GM23338 (cell line): ENCODE measurements around the gene DOLK. TPM values are rescaled to one million over a fixed set of nuclear protein-coding genes. Genes with fewer than 3 reads are reported as not detected.

ENCODE experiments used
- ATAC-seq: fragments of 200-7000 bp; cut with Tn5 transposase; 3 replicates; pipeline ENCODE4 v1.9.1; 2020
- DNase-seq: peaks from one replicate; pipeline ENCODE4 v3.0.0-alpha.2; 2015; ENCODE audit warnings: low spot score
- H2AFZ ChIP-seq: fragments of 200-600 bp; sonication (generic); 2 replicates; pipeline ENCODE4 v1.8.0; 2016; ENCODE audit warnings: antibody characterized with exemption, mild to moderate bottlenecking, moderate library complexity
- H3F3A ChIP-seq: fragments of 200-600 bp; sonication (generic); replicated peaks from 2 replicates; pipeline ENCODE4 v1.8.0; 2017; ENCODE audit warnings: antibody characterized with exemption, mixed run types, low read depth
- H3K27ac ChIP-seq: fragments of 200-600 bp; sonication (generic); 2 replicates; pipeline ENCODE4 v1.6.1; 2016; ENCODE audit warnings: low read depth
- H3K27me3 ChIP-seq: fragments of 200-600 bp; sonication (generic); 2 replicates; pipeline ENCODE4 v1.8.0; 2016; ENCODE audit warnings: mild to moderate bottlenecking, mixed run types, moderate library complexity; ENCODE audit not compliant: insufficient read depth
- H3K36me3 ChIP-seq: fragments of 200-600 bp; sonication (generic); 2 replicates; pipeline ENCODE4 v1.8.0; 2016; ENCODE audit warnings: mild to moderate bottlenecking; ENCODE audit not compliant: insufficient read depth
- H3K4me1 ChIP-seq: fragments of 200-600 bp; sonication (generic); 2 replicates; pipeline ENCODE4 v1.8.0; 2016; ENCODE audit warnings: mild to moderate bottlenecking, moderate library complexity; ENCODE audit not compliant: insufficient read depth
- H3K4me2 ChIP-seq: fragments of 200-600 bp; sonication (generic); 2 replicates; pipeline ENCODE4 v1.7.1; 2017; ENCODE audit warnings: mixed run types
- H3K4me3 ChIP-seq: fragments of 200-600 bp; sonication (generic); 2 replicates; pipeline ENCODE4 v1.6.1; 2016; ENCODE audit warnings: mixed run types
- H3K79me2 ChIP-seq: fragments of 200-600 bp; sonication (generic); replicated peaks from 2 replicates; pipeline ENCODE4 v1.8.0; 2017; ENCODE audit warnings: mild to moderate bottlenecking; ENCODE audit not compliant: insufficient read depth
- H3K9me2 ChIP-seq: fragments of 200-600 bp; sonication (generic); 2 replicates; pipeline ENCODE4 v1.8.0; 2017; ENCODE audit not compliant: insufficient read depth
- H4K20me1 ChIP-seq: fragments of 200-600 bp; sonication (generic); replicated peaks from 2 replicates; pipeline ENCODE4 v1.8.0; 2017; ENCODE audit warnings: mild to moderate bottlenecking; ENCODE audit not compliant: insufficient read depth
- H3K27ac Mint-ChIP-seq: 2 replicates; pipeline ENCODE4 v1.8.0; 2020; ENCODE audit warnings: inconsistent platforms, mild to moderate bottlenecking, moderate library complexity, mixed read lengths
- H3K27me3 Mint-ChIP-seq: 3 replicates; pipeline ENCODE4 v1.8.0; 2022; ENCODE audit warnings: low read depth, mild to moderate bottlenecking, moderate library complexity, mixed read lengths, inconsistent platforms; ENCODE audit not compliant: insufficient read depth, poor library complexity
- H3K36me3 Mint-ChIP-seq: 3 replicates; pipeline ENCODE4 v1.8.0; 2021; ENCODE audit warnings: low read depth, mild to moderate bottlenecking, inconsistent platforms, moderate library complexity, mixed read lengths
- H3K4me1 Mint-ChIP-seq: 3 replicates; pipeline ENCODE4 v1.8.0; 2020; ENCODE audit warnings: mild to moderate bottlenecking, inconsistent platforms, mixed read lengths
- H3K4me3 Mint-ChIP-seq: 3 replicates; pipeline ENCODE4 v1.8.0; 2021; ENCODE audit warnings: moderate library complexity, mild to moderate bottlenecking, inconsistent platforms, mixed read lengths
- H3K9me3 Mint-ChIP-seq: 3 replicates; pipeline ENCODE4 v1.8.0; 2020; ENCODE audit warnings: moderate library complexity, mild to moderate bottlenecking, inconsistent platforms, mixed read lengths
- CREB1 ChIP-seq: fragments of 250-450 bp; sonication (Bioruptor Pico); IDR thresholded peaks from 2 replicates; pipeline ENCODE4 v1.5.0; 2020; ENCODE audit warnings: low read depth, mild to moderate bottlenecking, moderate library complexity
- EZH2 ChIP-seq: fragments of 200-600 bp; sonication (generic); IDR thresholded peaks from one replicate; pipeline ENCODE4 v1.8.0; 2017; ENCODE audit warnings: antibody characterized with exemption, mild to moderate bottlenecking, low read depth; ENCODE audit not compliant: unreplicated experiment
- EZH2phosphoT487 ChIP-seq: fragments of 200-600 bp; sonication (generic); IDR thresholded peaks from one replicate; pipeline ENCODE4 v1.8.1; 2018; ENCODE audit warnings: antibody characterized with exemption; ENCODE audit not compliant: unreplicated experiment
- JUNB ChIP-seq: IDR thresholded peaks from one replicate; pipeline ENCODE4 v1.6.1; 2016; ENCODE audit warnings: antibody characterized with exemption; ENCODE audit not compliant: unreplicated experiment
- NANOG ChIP-seq: IDR thresholded peaks from 2 replicates; pipeline ENCODE4 v1.6.1; 2016; ENCODE audit warnings: antibody characterized with exemption, borderline replicate concordance
- POLR2AphosphoS5 ChIP-seq: IDR thresholded peaks from 2 replicates; pipeline ENCODE4 v1.6.1; 2016; ENCODE audit warnings: antibody characterized with exemption, low read depth
- STAT1 ChIP-seq: IDR thresholded peaks from one replicate; pipeline ENCODE4 v1.6.1; 2016; ENCODE audit warnings: antibody characterized with exemption; ENCODE audit not compliant: unreplicated experiment
- ZNF114 ChIP-seq: fragments of 250-450 bp; sonication (Bioruptor Pico); IDR thresholded peaks from 2 replicates; pipeline ENCODE4 v1.5.0; 2020; ENCODE audit warnings: mild to moderate bottlenecking, moderate library complexity
- ZNF331 ChIP-seq: fragments of 250-450 bp; sonication (Bioruptor Pico); IDR thresholded peaks from 2 replicates; pipeline ENCODE4 v1.5.0; 2020; ENCODE audit warnings: low read depth, mild to moderate bottlenecking, moderate library complexity
- polyA plus RNA-seq: library from polyadenylated mRNA; unstranded; fragments of >200 nt; fragmentation: Nextera tagmentation; extraction: Ambion mirVana; gene quantifications from 2 replicates; pipeline ENCODE4 v1.2.1, GENCODE V29; 2016
- total RNA-seq: library from RNA; depleted of rRNA; stranded (reverse); fragments of >200 nt; shearing (Covaris generic); gene quantifications from 2 replicates; pipeline ENCODE4 v1.2.3, GENCODE V29; 2014
- TF ChIP-seq, protein P1 (sequence below), 2 experiments: fragments of 200-600 bp in 1 of 2; sonication (generic) in 1 of 2; conservative IDR thresholded peaks; 2 replicates each; pipeline versions ENCODE4 v1.5.1 to v1.6.1; 2016 to 2017; ENCODE audit warnings: antibody characterized with exemption in 2 of 2, low read depth in 2 of 2, mild to moderate bottlenecking in 2 of 2, moderate library complexity in 1 of 2
- TF ChIP-seq, protein P2 (sequence below): IDR thresholded peaks from 2 replicates; pipeline ENCODE4 v1.6.1; 2016; ENCODE audit warnings: antibody characterized with exemption
- TF ChIP-seq, protein P3 (sequence below): fragments of 250-450 bp; sonication (Bioruptor Pico); IDR thresholded peaks from 2 replicates; pipeline ENCODE4 v1.5.0; 2020; ENCODE audit warnings: mild to moderate bottlenecking, moderate library complexity

Gene DOLK
- total and polyA plus RNA-seq, 2 experiments from 2014 or later = 9.8 to 20.2 TPM

DNA sequence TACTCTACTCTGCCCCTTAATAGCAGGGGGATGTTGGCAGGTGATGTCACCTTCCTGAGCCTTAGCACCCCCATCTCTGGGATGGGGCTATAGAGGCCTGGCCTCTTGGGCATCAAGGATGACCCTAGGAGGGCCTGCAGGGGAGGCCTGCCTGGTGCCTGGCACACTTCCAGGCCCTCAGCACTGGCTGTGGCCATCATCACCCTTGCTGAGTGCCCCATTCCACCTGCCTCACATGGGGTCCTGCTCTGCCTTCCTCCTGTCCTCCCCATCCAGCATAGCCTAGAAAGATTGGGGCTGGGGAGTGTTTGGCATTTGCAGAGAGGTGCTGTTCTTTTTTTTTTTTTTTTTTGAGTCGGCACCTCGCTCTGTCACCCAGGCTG is 44.3 kb downstream of the DOLK start:
- Histone ChIP-seq H2AFZ (no peak overlapping the region), H3K27me3 (no peaks in the 10 kb centered on the region), H3K27ac (no peak overlapping the region), H3K36me3 (no peaks in the 10 kb centered on the region), H3F3A (no peaks in the 10 kb centered on the region), H3K4me1 (no peaks in the 10 kb centered on the region), H3K79me2 (peaks cover 24% of the 10 kb centered on the region), H3K9me2 (no peaks in the 10 kb centered on the region), H3K4me2 (no peak overlapping the region), H3K4me3 (no peak overlapping the region), H4K20me1 (peaks cover 24% of the 10 kb centered on the region)
- Mint-ChIP-seq H3K27ac (no peak overlapping the region), H3K9me3 (no peaks in the 10 kb centered on the region), H3K27me3 (peaks cover 2% of the 10 kb centered on the region), H3K4me1 (peaks cover 8% of the 10 kb centered on the region), H3K36me3 (peaks cover 31% of the 10 kb centered on the region), H3K4me3 (no peak overlapping the region)
- no peak for TF ChIP-seq ZNF114 (CRISPR knock-in tag)
- DNase-seq (no peak), ATAC-seq (no peak)

DNA sequence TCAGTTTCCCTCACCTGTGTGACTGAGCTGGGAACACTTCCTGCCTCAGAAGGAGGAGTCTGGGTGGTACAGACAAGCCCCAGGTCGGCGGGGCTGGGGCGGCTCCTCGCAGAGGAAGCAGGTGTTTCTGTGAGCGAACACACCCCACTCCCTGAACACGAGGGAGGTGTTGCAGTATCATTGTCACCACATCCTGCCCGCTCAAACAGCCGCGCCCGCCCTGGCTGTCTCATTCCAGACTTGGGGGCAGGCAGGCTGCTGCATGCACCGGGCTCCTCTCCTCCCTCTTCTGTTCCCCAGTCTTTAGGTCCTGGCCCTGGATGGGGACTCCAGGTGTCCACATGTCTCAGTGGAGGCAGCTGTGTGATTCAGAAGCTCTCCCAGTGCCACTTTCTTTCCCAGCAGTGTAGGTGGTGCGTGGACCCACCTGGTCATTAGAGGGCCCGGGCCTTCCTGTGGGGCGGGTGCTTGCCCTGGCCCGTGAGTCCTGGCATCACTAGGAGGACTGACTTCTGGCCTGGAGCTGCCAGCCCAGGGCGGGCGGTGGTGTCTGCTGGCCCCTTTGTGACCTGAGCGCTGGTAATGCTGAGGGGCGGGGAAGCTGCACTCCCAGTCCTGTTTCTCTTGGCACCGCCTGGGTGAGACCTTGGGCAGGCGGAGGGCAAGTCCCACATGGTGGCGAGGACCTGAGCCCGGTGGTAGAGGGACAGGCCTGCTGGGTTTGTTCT is 44.9 kb downstream of the DOLK start:
- H3K4me3 Mint-ChIP-seq = no peak overlapping the region
- Histone ChIP-seq H3K4me1 (no peaks in the 10 kb centered on the region), H3K27ac (no peak overlapping the region), H3K4me2 (no peak overlapping the region), H3F3A (no peaks in the 10 kb centered on the region), H3K9me2 (no peaks in the 10 kb centered on the region), H3K36me3 (no peaks in the 10 kb centered on the region), H4K20me1 (peaks cover 25% of the 10 kb centered on the region), H3K4me3 (no peak overlapping the region), H3K79me2 (peaks cover 29% of the 10 kb centered on the region), H3K27me3 (no peaks in the 10 kb centered on the region), H2AFZ (no peak overlapping the region)
- H3K4me1 Mint-ChIP-seq = peaks cover 12% of the 10 kb centered on the region
- H3K9me3 Mint-ChIP-seq = no peaks in the 10 kb centered on the region
- peaks cover 30% of the 10 kb centered on the region for H3K36me3 Mint-ChIP-seq
- no peak for DNase-seq
- peaks cover 4% of the 10 kb centered on the region for H3K27me3 Mint-ChIP-seq
- no peak for ATAC-seq
- no peak overlapping the region; the same call in 1 of the 2 replicates for H3K27ac Mint-ChIP-seq
- TF ChIP-seq CREB1 = no peak
- TF ChIP-seq, protein P1, sequence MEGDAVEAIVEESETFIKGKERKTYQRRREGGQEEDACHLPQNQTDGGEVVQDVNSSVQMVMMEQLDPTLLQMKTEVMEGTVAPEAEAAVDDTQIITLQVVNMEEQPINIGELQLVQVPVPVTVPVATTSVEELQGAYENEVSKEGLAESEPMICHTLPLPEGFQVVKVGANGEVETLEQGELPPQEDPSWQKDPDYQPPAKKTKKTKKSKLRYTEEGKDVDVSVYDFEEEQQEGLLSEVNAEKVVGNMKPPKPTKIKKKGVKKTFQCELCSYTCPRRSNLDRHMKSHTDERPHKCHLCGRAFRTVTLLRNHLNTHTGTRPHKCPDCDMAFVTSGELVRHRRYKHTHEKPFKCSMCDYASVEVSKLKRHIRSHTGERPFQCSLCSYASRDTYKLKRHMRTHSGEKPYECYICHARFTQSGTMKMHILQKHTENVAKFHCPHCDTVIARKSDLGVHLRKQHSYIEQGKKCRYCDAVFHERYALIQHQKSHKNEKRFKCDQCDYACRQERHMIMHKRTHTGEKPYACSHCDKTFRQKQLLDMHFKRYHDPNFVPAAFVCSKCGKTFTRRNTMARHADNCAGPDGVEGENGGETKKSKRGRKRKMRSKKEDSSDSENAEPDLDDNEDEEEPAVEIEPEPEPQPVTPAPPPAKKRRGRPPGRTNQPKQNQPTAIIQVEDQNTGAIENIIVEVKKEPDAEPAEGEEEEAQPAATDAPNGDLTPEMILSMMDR (conservative IDR thresholded peaks at IDR 0.05; ENCODE audit: low read depth in 2 of 2) = no peak
- TF ChIP-seq, protein P2, sequence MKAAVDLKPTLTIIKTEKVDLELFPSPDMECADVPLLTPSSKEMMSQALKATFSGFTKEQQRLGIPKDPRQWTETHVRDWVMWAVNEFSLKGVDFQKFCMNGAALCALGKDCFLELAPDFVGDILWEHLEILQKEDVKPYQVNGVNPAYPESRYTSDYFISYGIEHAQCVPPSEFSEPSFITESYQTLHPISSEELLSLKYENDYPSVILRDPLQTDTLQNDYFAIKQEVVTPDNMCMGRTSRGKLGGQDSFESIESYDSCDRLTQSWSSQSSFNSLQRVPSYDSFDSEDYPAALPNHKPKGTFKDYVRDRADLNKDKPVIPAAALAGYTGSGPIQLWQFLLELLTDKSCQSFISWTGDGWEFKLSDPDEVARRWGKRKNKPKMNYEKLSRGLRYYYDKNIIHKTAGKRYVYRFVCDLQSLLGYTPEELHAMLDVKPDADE = no peak
- TF ChIP-seq, protein P3, sequence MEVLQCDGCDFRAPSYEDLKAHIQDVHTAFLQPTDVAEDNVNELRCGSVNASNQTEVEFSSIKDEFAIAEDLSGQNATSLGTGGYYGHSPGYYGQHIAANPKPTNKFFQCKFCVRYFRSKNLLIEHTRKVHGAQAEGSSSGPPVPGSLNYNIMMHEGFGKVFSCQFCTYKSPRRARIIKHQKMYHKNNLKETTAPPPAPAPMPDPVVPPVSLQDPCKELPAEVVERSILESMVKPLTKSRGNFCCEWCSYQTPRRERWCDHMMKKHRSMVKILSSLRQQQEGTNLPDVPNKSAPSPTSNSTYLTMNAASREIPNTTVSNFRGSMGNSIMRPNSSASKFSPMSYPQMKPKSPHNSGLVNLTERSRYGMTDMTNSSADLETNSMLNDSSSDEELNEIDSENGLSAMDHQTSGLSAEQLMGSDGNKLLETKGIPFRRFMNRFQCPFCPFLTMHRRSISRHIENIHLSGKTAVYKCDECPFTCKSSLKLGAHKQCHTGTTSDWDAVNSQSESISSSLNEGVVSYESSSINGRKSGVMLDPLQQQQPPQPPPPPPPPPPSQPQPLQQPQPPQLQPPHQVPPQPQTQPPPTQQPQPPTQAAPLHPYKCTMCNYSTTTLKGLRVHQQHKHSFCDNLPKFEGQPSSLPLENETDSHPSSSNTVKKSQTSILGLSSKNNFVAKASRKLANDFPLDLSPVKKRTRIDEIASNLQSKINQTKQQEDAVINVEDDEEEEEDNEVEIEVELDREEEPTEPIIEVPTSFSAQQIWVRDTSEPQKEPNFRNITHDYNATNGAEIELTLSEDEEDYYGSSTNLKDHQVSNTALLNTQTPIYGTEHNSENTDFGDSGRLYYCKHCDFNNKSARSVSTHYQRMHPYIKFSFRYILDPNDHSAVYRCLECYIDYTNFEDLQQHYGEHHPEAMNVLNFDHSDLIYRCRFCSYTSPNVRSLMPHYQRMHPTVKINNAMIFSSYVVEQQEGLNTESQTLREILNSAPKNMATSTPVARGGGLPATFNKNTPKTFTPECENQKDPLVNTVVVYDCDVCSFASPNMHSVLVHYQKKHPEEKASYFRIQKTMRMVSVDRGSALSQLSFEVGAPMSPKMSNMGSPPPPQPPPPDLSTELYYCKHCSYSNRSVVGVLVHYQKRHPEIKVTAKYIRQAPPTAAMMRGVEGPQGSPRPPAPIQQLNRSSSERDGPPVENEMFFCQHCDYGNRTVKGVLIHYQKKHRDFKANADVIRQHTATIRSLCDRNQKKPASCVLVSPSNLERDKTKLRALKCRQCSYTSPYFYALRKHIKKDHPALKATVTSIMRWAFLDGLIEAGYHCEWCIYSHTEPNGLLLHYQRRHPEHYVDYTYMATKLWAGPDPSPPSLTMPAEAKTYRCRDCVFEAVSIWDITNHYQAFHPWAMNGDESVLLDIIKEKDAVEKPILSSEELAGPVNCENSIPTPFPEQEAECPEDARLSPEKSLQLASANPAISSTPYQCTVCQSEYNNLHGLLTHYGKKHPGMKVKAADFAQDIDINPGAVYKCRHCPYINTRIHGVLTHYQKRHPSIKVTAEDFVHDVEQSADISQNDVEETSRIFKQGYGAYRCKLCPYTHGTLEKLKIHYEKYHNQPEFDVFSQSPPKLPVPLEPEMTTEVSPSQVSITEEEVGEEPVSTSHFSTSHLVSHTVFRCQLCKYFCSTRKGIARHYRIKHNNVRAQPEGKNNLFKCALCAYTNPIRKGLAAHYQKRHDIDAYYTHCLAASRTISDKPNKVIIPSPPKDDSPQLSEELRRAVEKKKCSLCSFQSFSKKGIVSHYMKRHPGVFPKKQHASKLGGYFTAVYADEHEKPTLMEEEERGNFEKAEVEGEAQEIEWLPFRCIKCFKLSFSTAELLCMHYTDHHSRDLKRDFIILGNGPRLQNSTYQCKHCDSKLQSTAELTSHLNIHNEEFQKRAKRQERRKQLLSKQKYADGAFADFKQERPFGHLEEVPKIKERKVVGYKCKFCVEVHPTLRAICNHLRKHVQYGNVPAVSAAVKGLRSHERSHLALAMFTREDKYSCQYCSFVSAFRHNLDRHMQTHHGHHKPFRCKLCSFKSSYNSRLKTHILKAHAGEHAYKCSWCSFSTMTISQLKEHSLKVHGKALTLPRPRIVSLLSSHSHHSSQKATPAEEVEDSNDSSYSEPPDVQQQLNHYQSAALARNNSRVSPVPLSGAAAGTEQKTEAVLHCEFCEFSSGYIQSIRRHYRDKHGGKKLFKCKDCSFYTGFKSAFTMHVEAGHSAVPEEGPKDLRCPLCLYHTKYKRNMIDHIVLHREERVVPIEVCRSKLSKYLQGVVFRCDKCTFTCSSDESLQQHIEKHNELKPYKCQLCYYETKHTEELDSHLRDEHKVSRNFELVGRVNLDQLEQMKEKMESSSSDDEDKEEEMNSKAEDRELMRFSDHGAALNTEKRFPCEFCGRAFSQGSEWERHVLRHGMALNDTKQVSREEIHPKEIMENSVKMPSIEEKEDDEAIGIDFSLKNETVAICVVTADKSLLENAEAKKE (CRISPR knock-in tag) = no peak
- TF ChIP-seq NANOG = no peak
- no peak for TF ChIP-seq JUNB
- TF ChIP-seq EZH2 = no peak
- TF ChIP-seq POLR2AphosphoS5 = no peak
- TF ChIP-seq ZNF331 (CRISPR knock-in tag) = no peak
- TF ChIP-seq ZNF114 (CRISPR knock-in tag) = no peak
- no peak for TF ChIP-seq STAT1
- no peak for TF ChIP-seq EZH2phosphoT487
